ENCODE data around the gene ENTPD2.

The ENTPD2 gene

GRCh38 chr9:137017791-137018497, 35.9 kb downstream of the ENTPD2 start:
- Histone ChIP-seq H4K20me1 (peaks cover 0 to 73% (median 10%) of the 10 kb centered on the region in 11 experiments; a peak in 10 of 22 replicates), H3K4me1 (peaks cover 0 to 18% (median 8%) of the 10 kb centered on the region in 10 experiments; a peak in 10 of 20 replicates)
- TF ChIP-seq Cebpa-rat (IDR thresholded peaks at IDR 0.05) = no peak

GRCh38 chr9:137017071-137017470, 36.8 kb downstream of the ENTPD2 start:
- H3K36me3 ChIP-seq = peaks cover 42 to 89% (median 69%) of the 10 kb centered on the region in 11 experiments
- H3K9ac ChIP-seq = no peak overlapping the region
- no peaks in the 10 kb centered on the region for H3K9me3 ChIP-seq (replicated peaks in 1 of 11)
- H3K27ac ChIP-seq = no peak overlapping the region
- H3K27me3 ChIP-seq = no peaks in the 10 kb centered on the region
- peaks cover 0 to 14% (median 6%) of the 10 kb centered on the region in 10 experiments; a peak in 8 of 20 replicates for H3K4me1 ChIP-seq
- no peak for TF ChIP-seq Cebpa-rat (IDR thresholded peaks at IDR 0.05)
- peaks cover 0 to 71% (median 7%) of the 10 kb centered on the region in 11 experiments; a peak in 10 of 22 replicates for H4K20me1 ChIP-seq
- H3K4me3 ChIP-seq = no peak overlapping the region
- H3K4me2 ChIP-seq = no peak overlapping the region

More at GRCh38 chr9:137017791-137018497, 35.9 kb downstream of the ENTPD2 start:
- no peak overlapping the region for H3K4me3 ChIP-seq
- no peaks in the 10 kb centered on the region for H3K9me3 ChIP-seq (replicated peaks in 1 of 11)
- H3K9ac ChIP-seq = no peak overlapping the region
- H3K36me3 ChIP-seq = peaks cover 37 to 86% (median 64%) of the 10 kb centered on the region in 11 experiments
- H3K4me2 ChIP-seq = no peak overlapping the region
- H3K27ac ChIP-seq = no peak overlapping the region
- H3K27me3 ChIP-seq = no peaks in the 10 kb centered on the region

GRCh38 chr9:137016436-137016835, 37.4 kb downstream of the ENTPD2 start:
- no peak for TF ChIP-seq Cebpa-rat (IDR thresholded peaks at IDR 0.05)
- H3K36me3 ChIP-seq = peaks cover 42 to 87% (median 69%) of the 10 kb centered on the region in 11 experiments

GRCh38 chr9:137015976-137016375, 37.9 kb downstream of the ENTPD2 start:
- Histone ChIP-seq H3K9ac (no peak overlapping the region), H3K27ac (no peak overlapping the region), H3K9me3 (replicated peaks in 1 of 11) (no peaks in the 10 kb centered on the region), H3K36me3 (peaks cover 42 to 87% (median 72%) of the 10 kb centered on the region in 11 experiments), H4K20me1 (peaks cover 0 to 63% (median under 1%) of the 10 kb centered on the region in 11 experiments; a peak in 8 of 22 replicates), H3K4me3 (no peak overlapping the region), H3K4me1 (peaks cover 0 to 14% (median 6%) of the 10 kb centered on the region in 10 experiments; a peak in 8 of 20 replicates), H3K27me3 (no peaks in the 10 kb centered on the region), H3K4me2 (no peak overlapping the region)
- TF ChIP-seq Cebpa-rat (IDR thresholded peaks at IDR 0.05) = no peak

More at GRCh38 chr9:137016436-137016835, 37.4 kb downstream of the ENTPD2 start:
- no peak overlapping the region for H3K9ac ChIP-seq
- no peaks in the 10 kb centered on the region for H3K9me3 ChIP-seq (replicated peaks in 1 of 11)
- no peak overlapping the region for H3K4me3 ChIP-seq
- no peak overlapping the region for H3K27ac ChIP-seq
- peaks cover 0 to 14% (median 6%) of the 10 kb centered on the region in 10 experiments; a peak in 8 of 20 replicates for H3K4me1 ChIP-seq
- no peaks in the 10 kb centered on the region for H3K27me3 ChIP-seq
- H4K20me1 ChIP-seq = peaks cover 0 to 68% (median 5%) of the 10 kb centered on the region in 11 experiments; a peak in 10 of 22 replicates
- H3K4me2 ChIP-seq = no peak overlapping the region

GRCh38 chr9:137015540-137015930, 38.3 kb downstream of the ENTPD2 start:
- H4K20me1 ChIP-seq = peaks cover 0 to 59% (median 0%) of the 10 kb centered on the region in 11 experiments; a peak in 1 of 22 replicates
- no peaks in the 10 kb centered on the region for H3K9me3 ChIP-seq (replicated peaks in 1 of 11)
- H3K4me3 ChIP-seq = no peak overlapping the region
- no peak overlapping the region for H3K4me2 ChIP-seq
- no peak for TF ChIP-seq Cebpa-rat (IDR thresholded peaks at IDR 0.05)
- no peak overlapping the region for H3K27ac ChIP-seq
- peaks cover 0 to 12% (median 6%) of the 10 kb centered on the region in 10 experiments; a peak in 8 of 20 replicates for H3K4me1 ChIP-seq
- peaks cover 42 to 84% (median 68%) of the 10 kb centered on the region in 11 experiments for H3K36me3 ChIP-seq
- no peaks in the 10 kb centered on the region for H3K27me3 ChIP-seq
- no peak overlapping the region for H3K9ac ChIP-seq

- H3K27ac ChIP-seq = no peak overlapping the region
- H3K4me1 ChIP-seq = peaks cover 0 to 11% (median 6%) of the 10 kb centered on the region in 10 experiments; a peak in 8 of 20 replicates
- no peak overlapping the region for H3K4me2 ChIP-seq
- no peak overlapping the region for H3K4me3 ChIP-seq
- TF ChIP-seq Cebpa-rat (IDR thresholded peaks at IDR 0.05) = no peak
- peaks cover 42 to 80% (median 64%) of the 10 kb centered on the region in 11 experiments for H3K36me3 ChIP-seq
- H3K9ac ChIP-seq = no peak overlapping the region
- H4K20me1 ChIP-seq = peaks cover 0 to 53% (median 0%) of the 10 kb centered on the region in 11 experiments; a peak in 1 of 22 replicates
- no peaks in the 10 kb centered on the region for H3K27me3 ChIP-seq
- H3K9me3 ChIP-seq (replicated peaks in 1 of 11) = no peaks in the 10 kb centered on the region
Observed at GRCh38 chr9:137014776-137015539, 38.9 kb downstream of the ENTPD2 start.

GRCh38 chr9:137014166-137014565, 39.7 kb downstream of the ENTPD2 start:
- Histone ChIP-seq H3K9ac (no peak overlapping the region), H3K4me3 (no peak overlapping the region), H4K20me1 (peaks cover 0 to 47% (median 0%) of the 10 kb centered on the region in 11 experiments; a peak in 1 of 22 replicates), H3K4me1 (peaks cover 0 to 5% (median 0%) of the 10 kb centered on the region in 10 experiments; a peak in 1 of 20 replicates), H3K27ac (no peak overlapping the region), H3K36me3 (peaks cover 44 to 83% (median 65%) of the 10 kb centered on the region in 11 experiments), H3K9me3 (replicated peaks in 1 of 11) (no peaks in the 10 kb centered on the region), H3K4me2 (no peak overlapping the region), H3K27me3 (no peaks in the 10 kb centered on the region)
- TF ChIP-seq Cebpa-rat (IDR thresholded peaks at IDR 0.05) = no peak

- Histone ChIP-seq H3K4me1 (no peaks in the 10 kb centered on the region), H4K20me1 (peaks cover 0 to 42% (median 0%) of the 10 kb centered on the region in 11 experiments; a peak in 1 of 22 replicates), H3K9ac (no peak overlapping the region), H3K4me3 (no peak overlapping the region), H3K27ac (no peak overlapping the region), H3K27me3 (no peaks in the 10 kb centered on the region), H3K9me3 (replicated peaks in 1 of 11) (no peaks in the 10 kb centered on the region), H3K4me2 (no peak overlapping the region), H3K36me3 (peaks cover 44 to 77% (median 63%) of the 10 kb centered on the region in 11 experiments)
- TF ChIP-seq Cebpa-rat (IDR thresholded peaks at IDR 0.05) = no peak
Observed at GRCh38 chr9:137013571-137013940, 40.3 kb downstream of the ENTPD2 start.

All from BLaER1 treated with 17β-estradiol and CSF1 and Interleukin-3, amounts not matched to agents 10 nM and 100 nM (cell line).